ENCODE results near the gene ZBTB8B.
A peak's percentile ranks its signal among the peaks of the same experiment; 100 is the strongest.
"Not testable (repeated sequence)": the region's sequence is repeated elsewhere in the genome, so short reads cannot be mapped to it uniquely, and the experiment has no call there.

The ZBTB8B gene

DNA sequence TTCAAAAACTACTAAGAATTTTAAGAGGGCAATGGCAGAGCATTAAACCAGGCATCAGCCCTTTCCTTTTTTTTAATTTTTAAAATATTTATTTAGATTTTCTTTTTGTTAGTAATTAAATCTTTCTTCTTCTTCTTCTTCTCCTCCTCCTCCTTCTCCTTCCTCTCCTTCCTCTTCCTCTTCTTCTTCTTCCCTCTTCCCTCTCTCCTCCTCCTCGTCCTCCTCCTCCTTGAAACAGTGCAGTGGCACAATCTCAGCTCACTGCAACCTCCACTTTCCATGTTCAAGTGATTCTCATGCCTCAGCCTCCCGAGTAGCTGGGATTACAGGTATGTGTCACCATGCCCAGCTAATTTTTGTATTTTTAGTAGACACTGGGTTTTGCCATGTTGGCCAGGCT, 1.9 kb upstream of the ZBTB8B start:
- not testable (repeated sequence) for H3K18ac ChIP-seq (ENCODE audit: low read length); H3K23ac ChIP-seq (ENCODE audit: low read depth, low read length, poor library complexity); H3K14ac ChIP-seq (ENCODE audit: low read length); H2BK120ac ChIP-seq (ENCODE audit: low read depth, low read length); H3K4me3 ChIP-seq (ENCODE audit: low read length in 2 of 2); H3K4me2 ChIP-seq (ENCODE audit: insufficient read depth, low read length, poor library complexity, severe bottlenecking); H3K4me1 ChIP-seq (ENCODE audit: control insufficient read depth in 2 of 2, insufficient read depth in 1 of 2, low read depth in 1 of 2, low read length in 2 of 2); H3K9ac ChIP-seq (ENCODE audit: low read depth, low read length, poor library complexity); H2BK15ac ChIP-seq (ENCODE audit: low read length); H2BK5ac ChIP-seq (ENCODE audit: low read length); H4K91ac ChIP-seq (ENCODE audit: low read depth, low read length, poor library complexity); H3K79me1 ChIP-seq (ENCODE audit: low read depth, low read length); H2AK5ac ChIP-seq (ENCODE audit: low read depth, low read length); H3K4ac ChIP-seq (ENCODE audit: low read length); DNase-seq (ENCODE audit: low spot score); H4K8ac ChIP-seq (ENCODE audit: low read depth, low read length); H3K36me3 ChIP-seq (replicated peaks in 1 of 2; ENCODE audit: control insufficient read depth in 2 of 2, insufficient read depth in 2 of 2, low read length in 2 of 2); H2BK12ac ChIP-seq (ENCODE audit: low read length); H3K27ac ChIP-seq (replicated peaks; ENCODE audit: low read length); H3K9me3 ChIP-seq (replicated peaks in 1 of 2; ENCODE audit: control insufficient read depth in 2 of 2, insufficient read depth in 1 of 2, low read depth in 1 of 2, low read length in 2 of 2); H2AFZ ChIP-seq (ENCODE audit: low read length)
- WGBS, 2 donors (ENCODE audit: extremely low coverage in 2 of 2, insufficient read length in 2 of 2, insufficient replicate concordance in 1 of 2): no CpG with 5 or more reads among the region's 2 CpGs
- H3K27me3 ChIP-seq (ENCODE audit: control insufficient read depth in 3 of 3, insufficient read depth in 3 of 3, low read depth in 1 of 3, low read length in 3 of 3): peaks cover 0 to 21% (median 0%) of the 10 kb centered on the region in 3 experiments

- no peak overlapping the region for H3K18ac ChIP-seq (ENCODE audit: low read length)
- no peak overlapping the region for H2BK120ac ChIP-seq (ENCODE audit: low read depth, low read length)
- no peak overlapping the region for H2BK12ac ChIP-seq (ENCODE audit: low read length)
- no peaks in the 10 kb centered on the region for H3K79me1 ChIP-seq (ENCODE audit: low read depth, low read length)
- H2AFZ ChIP-seq (ENCODE audit: low read length): peak overlapping the region; percentile 96
- H4K8ac ChIP-seq (ENCODE audit: low read depth, low read length): no peak overlapping the region
- peaks cover 0 to 9% of the 10 kb centered on the region in 2 donors for H3K4me1 ChIP-seq (ENCODE audit: control insufficient read depth in 2 of 2, insufficient read depth in 1 of 2, low read depth in 1 of 2, low read length in 2 of 2)
- H2BK5ac ChIP-seq (ENCODE audit: low read length): no peak overlapping the region
- H3K4ac ChIP-seq (ENCODE audit: low read length): no peak overlapping the region
- no peak overlapping the region for H3K14ac ChIP-seq (ENCODE audit: low read length)
- H3K9me3 ChIP-seq (replicated peaks in 1 of 2; ENCODE audit: control insufficient read depth in 2 of 2, insufficient read depth in 1 of 2, low read depth in 1 of 2, low read length in 2 of 2): peaks cover 3 to 4% of the 10 kb centered on the region in 2 donors
- no peak overlapping the region for H3K23ac ChIP-seq (ENCODE audit: low read depth, low read length, poor library complexity)
- no peak overlapping the region for H4K91ac ChIP-seq (ENCODE audit: low read depth, low read length, poor library complexity)
- WGBS, 2 donors (ENCODE audit: extremely low coverage in 2 of 2, insufficient read length in 2 of 2, insufficient replicate concordance in 1 of 2): no CpG with 5 or more reads among the region's 19 CpGs
- H3K4me2 ChIP-seq (ENCODE audit: insufficient read depth, low read length, poor library complexity, severe bottlenecking): peak overlapping the region; percentile 58
- DNase-seq (ENCODE audit: low spot score): peak; percentile 35
- H2AK5ac ChIP-seq (ENCODE audit: low read depth, low read length): no peak overlapping the region
- H2BK15ac ChIP-seq (ENCODE audit: low read length): no peak overlapping the region
- no peaks in the 10 kb centered on the region for H3K36me3 ChIP-seq (replicated peaks in 1 of 2; ENCODE audit: control insufficient read depth in 2 of 2, insufficient read depth in 2 of 2, low read length in 2 of 2)
- H3K27ac ChIP-seq (replicated peaks; ENCODE audit: low read length): no peak overlapping the region
- H3K27me3 ChIP-seq (ENCODE audit: control insufficient read depth in 3 of 3, insufficient read depth in 3 of 3, low read depth in 1 of 3, low read length in 3 of 3): peaks cover 0 to 21% (median 0%) of the 10 kb centered on the region in 3 experiments
- no peak overlapping the region for H3K9ac ChIP-seq (ENCODE audit: low read depth, low read length, poor library complexity)
- H3K4me3 ChIP-seq (ENCODE audit: low read length in 2 of 2): peak overlapping the region; percentile 76 to 82
Measured at GRCh38 chr1:32464191-32464715, 619 bp upstream of the ZBTB8B start.

- Histone ChIP-seq H3K27me3 (ENCODE audit: control insufficient read depth in 3 of 3, insufficient read depth in 3 of 3, low read depth in 1 of 3, low read length in 3 of 3) (peaks cover 0 to 21% (median 0%) of the 10 kb centered on the region in 3 experiments), H4K91ac (ENCODE audit: low read depth, low read length, poor library complexity) (no peak overlapping the region), H3K9me3 (replicated peaks in 1 of 2; ENCODE audit: control insufficient read depth in 2 of 2, insufficient read depth in 1 of 2, low read depth in 1 of 2, low read length in 2 of 2) (no peaks in the 10 kb centered on the region), H2BK15ac (ENCODE audit: low read length) (no peak overlapping the region), H2BK5ac (ENCODE audit: low read length) (no peak overlapping the region), H3K4me3 (ENCODE audit: low read length in 2 of 2) (peak overlapping the region; percentile 76 to 87), H2AK5ac (ENCODE audit: low read depth, low read length) (no peak overlapping the region), H3K4me1 (ENCODE audit: control insufficient read depth in 2 of 2, insufficient read depth in 1 of 2, low read depth in 1 of 2, low read length in 2 of 2) (peaks cover 0 to 10% of the 10 kb centered on the region in 2 donors), H3K14ac (ENCODE audit: low read length) (no peak overlapping the region), H3K4ac (ENCODE audit: low read length) (no peak overlapping the region), H3K18ac (ENCODE audit: low read length) (no peak overlapping the region), H3K79me1 (ENCODE audit: low read depth, low read length) (no peaks in the 10 kb centered on the region), H3K9ac (ENCODE audit: low read depth, low read length, poor library complexity) (no peak overlapping the region), H2BK12ac (ENCODE audit: low read length) (no peak overlapping the region), H3K36me3 (replicated peaks in 1 of 2; ENCODE audit: control insufficient read depth in 2 of 2, insufficient read depth in 2 of 2, low read length in 2 of 2) (no peaks in the 10 kb centered on the region), H2AFZ (ENCODE audit: low read length) (peak overlapping the region; percentile 96), H3K23ac (ENCODE audit: low read depth, low read length, poor library complexity) (no peak overlapping the region), H3K4me2 (ENCODE audit: insufficient read depth, low read length, poor library complexity, severe bottlenecking) (peak overlapping the region; percentile 97), H3K27ac (replicated peaks; ENCODE audit: low read length) (no peak overlapping the region), H4K8ac (ENCODE audit: low read depth, low read length) (no peak overlapping the region), H2BK120ac (ENCODE audit: low read depth, low read length) (no peak overlapping the region)
- WGBS, 2 donors (ENCODE audit: extremely low coverage in 2 of 2, insufficient read length in 2 of 2, insufficient replicate concordance in 1 of 2): no CpG with 5 or more reads among the region's 11 CpGs
- no peak for DNase-seq (ENCODE audit: low spot score)
Measured at GRCh38 chr1:32465578-32465933, 684 bp downstream of the ZBTB8B start.

DNA sequence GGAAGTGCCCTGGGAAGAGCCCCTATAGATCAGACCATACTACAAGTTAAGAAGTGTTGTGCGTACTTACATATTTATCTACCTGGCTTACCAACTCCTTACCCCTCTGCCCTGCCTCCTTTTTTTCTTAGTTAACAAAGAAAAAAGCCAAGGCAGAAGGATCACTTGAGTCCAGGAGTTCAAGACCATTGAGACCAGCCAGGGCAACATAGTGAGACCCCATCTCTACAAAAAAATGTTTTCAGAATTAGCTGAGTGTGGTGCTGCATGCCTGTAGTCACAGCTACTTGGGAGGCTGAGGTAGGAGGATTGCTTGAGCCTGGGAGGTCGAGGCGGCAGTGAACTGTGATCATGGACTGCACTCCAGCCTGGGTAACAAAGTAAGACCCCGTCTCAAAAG, 1.9 kb downstream of the ZBTB8B start:
- Histone ChIP-seq H3K36me3 (replicated peaks in 1 of 2; ENCODE audit: control insufficient read depth in 2 of 2, insufficient read depth in 2 of 2, low read length in 2 of 2) (peaks cover 5 to 6% of the 10 kb centered on the region in 2 donors), H3K27ac (replicated peaks; ENCODE audit: low read length) (no peak overlapping the region), H3K4ac (ENCODE audit: low read length) (no peak overlapping the region), H2AFZ (ENCODE audit: low read length) (no peak overlapping the region), H3K27me3 (ENCODE audit: control insufficient read depth in 3 of 3, insufficient read depth in 3 of 3, low read depth in 1 of 3, low read length in 3 of 3) (peaks cover 0 to 15% (median 0%) of the 10 kb centered on the region in 3 experiments), H2BK120ac (ENCODE audit: low read depth, low read length) (no peak overlapping the region), H3K9me3 (replicated peaks in 1 of 2; ENCODE audit: control insufficient read depth in 2 of 2, insufficient read depth in 1 of 2, low read depth in 1 of 2, low read length in 2 of 2) (no peaks in the 10 kb centered on the region), H2BK12ac (ENCODE audit: low read length) (no peak overlapping the region), H3K14ac (ENCODE audit: low read length) (no peak overlapping the region), H4K91ac (ENCODE audit: low read depth, low read length, poor library complexity) (no peak overlapping the region), H2AK5ac (ENCODE audit: low read depth, low read length) (no peak overlapping the region), H3K9ac (ENCODE audit: low read depth, low read length, poor library complexity) (no peak overlapping the region), H4K8ac (ENCODE audit: low read depth, low read length) (no peak overlapping the region), H2BK15ac (ENCODE audit: low read length) (no peak overlapping the region), H3K23ac (ENCODE audit: low read depth, low read length, poor library complexity) (no peak overlapping the region), H3K18ac (ENCODE audit: low read length) (no peak overlapping the region), H3K4me3 (ENCODE audit: low read length in 2 of 2) (no peak overlapping the region), H2BK5ac (ENCODE audit: low read length) (no peak overlapping the region), H3K4me1 (ENCODE audit: control insufficient read depth in 2 of 2, insufficient read depth in 1 of 2, low read depth in 1 of 2, low read length in 2 of 2) (peaks cover 0 to 11% of the 10 kb centered on the region in 2 donors), H3K4me2 (ENCODE audit: insufficient read depth, low read length, poor library complexity, severe bottlenecking) (no peak overlapping the region), H3K79me1 (ENCODE audit: low read depth, low read length) (peaks cover 6% of the 10 kb centered on the region)
- WGBS, 2 donors (ENCODE audit: extremely low coverage in 2 of 2, insufficient read length in 2 of 2, insufficient replicate concordance in 1 of 2): no CpG with 5 or more reads among the region's 4 CpGs
- DNase-seq (ENCODE audit: low spot score): no peak
